Hepatocyte (in vitro differentiated cells): Measurements from ENCODE around the gene IL17REL. TPM values are rescaled to one million over a fixed set of nuclear protein-coding genes. Genes with fewer than 3 reads are reported as not detected.

ENCODE experiments used
- DNase-seq: peaks from one replicate; pipeline ENCODE4 v3.0.0-alpha.2; 2016; ENCODE audit warnings: low spot score
- H2AFZ ChIP-seq: fragments of 200-600 bp; sonication (generic); 2 replicates; pipeline ENCODE4 v1.6.0; 2016; ENCODE audit warnings: antibody characterized with exemption, mild to moderate bottlenecking
- H3K27ac ChIP-seq: fragments of 200-600 bp; sonication (generic); 2 replicates; pipeline ENCODE4 v1.5.1; 2016; ENCODE audit warnings: mild to moderate bottlenecking
- H3K27me3 ChIP-seq: fragments of 200-600 bp; sonication (generic); 2 replicates; pipeline ENCODE4 v1.6.1; 2016
- H3K36me3 ChIP-seq: fragments of 200-600 bp; sonication (generic); replicated peaks from 2 replicates; pipeline ENCODE4 v1.5.1; 2016; ENCODE audit warnings: low read depth; ENCODE audit not compliant: insufficient read depth
- H3K4me1 ChIP-seq: fragments of 200-600 bp; sonication (generic); 2 replicates; pipeline ENCODE4 v1.5.1; 2016; ENCODE audit warnings: mild to moderate bottlenecking, moderate library complexity; ENCODE audit not compliant: insufficient read depth
- H3K4me2 ChIP-seq: fragments of 200-600 bp; sonication (generic); 2 replicates; pipeline ENCODE4 v1.6.0; 2016
- H3K4me3 ChIP-seq: fragments of 200-600 bp; sonication (generic); 2 replicates; pipeline ENCODE4 v1.5.1; 2016; ENCODE audit warnings: mild to moderate bottlenecking
- H3K79me2 ChIP-seq: fragments of 200-600 bp; sonication (generic); 2 replicates; pipeline ENCODE4 v1.6.0; 2017; ENCODE audit warnings: mild to moderate bottlenecking
- H3K9me2 ChIP-seq: fragments of 200-600 bp; sonication (generic); replicated peaks from 2 replicates; pipeline ENCODE4 v1.6.0; 2017; ENCODE audit warnings: mild to moderate bottlenecking; ENCODE audit not compliant: insufficient read depth
- H3K9me3 ChIP-seq: fragments of 200-600 bp; sonication (generic); 2 replicates; pipeline ENCODE4 v1.5.1; 2016; ENCODE audit warnings: low read depth, mild to moderate bottlenecking
- H4K20me1 ChIP-seq: fragments of 200-600 bp; sonication (generic); 2 replicates; pipeline ENCODE4 v1.6.0; 2016; ENCODE audit warnings: mild to moderate bottlenecking; ENCODE audit not compliant: insufficient read depth, poor library complexity, severe bottlenecking
- CTCF ChIP-seq: fragments of 200-600 bp; sonication (generic); IDR thresholded peaks from 2 replicates; pipeline ENCODE4 v1.5.1; 2016; ENCODE audit warnings: antibody characterized with exemption, mild to moderate bottlenecking; ENCODE audit not compliant: poor library complexity
- EZH2 ChIP-seq: fragments of 200-600 bp; sonication (generic); IDR thresholded peaks from 2 replicates; pipeline ENCODE4 v1.6.1; 2016; ENCODE audit warnings: antibody characterized with exemption, mild to moderate bottlenecking, borderline replicate concordance
- EZH2phosphoT487 ChIP-seq: fragments of 200-600 bp; sonication (generic); IDR thresholded peaks from one replicate; pipeline ENCODE4 v1.6.1; 2018; ENCODE audit warnings: antibody characterized with exemption, mild to moderate bottlenecking, low read depth, moderate library complexity; ENCODE audit not compliant: unreplicated experiment, severe bottlenecking
- WGBS: methylation state at CpG from one replicate; pipeline ENCODE4 v1.1.6; 2016; ENCODE audit warnings: low lambda C conversion rate; ENCODE audit errors: missing lambda C conversion rate; 5-methylcytosine and 5-hydroxymethylcytosine counted together
- polyA plus RNA-seq: library from polyadenylated mRNA; unstranded; fragments of >200 nt; fragmentation: Nextera tagmentation; extraction: Ambion mirVana; gene quantifications from 2 replicates; pipeline ENCODE4 v1.2.1, GENCODE V29; 2016
- total RNA-seq: library from RNA; depleted of rRNA; stranded (reverse); fragments of >200 nt; gene quantifications from 2 replicates; pipeline ENCODE4 v1.2.3, GENCODE V29; 2014

Gene IL17REL
- total and polyA plus RNA-seq, 2 experiments from 2014 or later, result not detected

DNA sequence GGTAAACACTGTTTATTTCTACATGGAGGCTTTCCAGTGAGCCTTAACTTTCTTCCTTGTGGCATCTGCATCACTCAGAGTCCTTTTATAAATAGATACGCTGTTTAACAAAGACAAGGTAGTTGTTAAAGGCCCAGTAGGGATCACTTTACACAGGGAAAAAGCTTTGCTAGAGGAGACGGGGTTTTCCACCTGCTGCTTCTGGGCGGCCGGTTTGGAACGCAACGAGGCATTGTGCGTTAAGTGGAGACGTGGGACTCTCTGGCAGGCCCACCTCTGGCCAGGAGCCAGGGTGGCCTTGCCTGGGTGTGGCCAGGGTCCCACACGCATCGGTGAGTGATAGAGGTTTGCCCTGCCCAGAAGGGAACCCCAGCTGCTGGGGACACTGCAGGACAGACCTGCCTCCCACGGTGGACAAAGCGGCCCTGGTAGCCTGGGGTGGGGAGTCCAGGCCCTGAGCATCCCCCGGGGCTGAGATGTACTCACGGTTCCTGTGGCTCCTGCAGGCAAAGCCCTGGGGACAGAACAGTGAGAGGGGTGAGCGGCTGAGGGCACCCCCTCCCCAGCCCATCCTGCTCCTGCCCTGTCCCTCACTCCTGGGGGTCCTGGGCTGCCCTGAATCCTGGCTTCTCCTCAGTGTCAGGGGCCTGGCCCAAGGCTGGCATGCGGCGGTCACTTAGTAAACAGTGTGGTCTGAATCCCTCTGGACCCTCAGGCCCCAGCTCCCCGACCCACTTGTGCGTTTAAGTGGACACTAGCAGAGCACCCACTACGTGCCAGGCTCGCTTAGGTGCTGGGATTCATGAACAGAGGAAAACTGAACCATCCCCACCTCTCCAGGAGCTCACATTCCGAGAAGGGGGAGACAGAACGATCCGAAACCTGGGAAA, 4.2 kb downstream of the IL17REL start:
- H3K36me3 ChIP-seq, result no peaks in the 10 kb centered on the region
- H3K27ac ChIP-seq, result no peak overlapping the region
- no peaks in the 10 kb centered on the region for H4K20me1 ChIP-seq
- WGBS, result 81% methylated on average over 24 of the region's 24 CpGs
- no peaks in the 10 kb centered on the region for H3K9me3 ChIP-seq
- H3K9me2 ChIP-seq, result no peaks in the 10 kb centered on the region
- DNase-seq, result peak; percentile 21
- no peak overlapping the region for H3K4me3 ChIP-seq
- no peak for TF ChIP-seq EZH2
- no peak for TF ChIP-seq EZH2phosphoT487
- no peak for TF ChIP-seq CTCF
- peaks cover 33% of the 10 kb centered on the region for H3K27me3 ChIP-seq
- peaks cover 8% of the 10 kb centered on the region for H3K4me1 ChIP-seq
- no peak overlapping the region for H3K4me2 ChIP-seq
- no peak overlapping the region for H2AFZ ChIP-seq
- no peaks in the 10 kb centered on the region for H3K79me2 ChIP-seq

GRCh38 chr22:50007057-50007511, 5.5 kb downstream of the IL17REL start:
- Histone ChIP-seq H3K4me1 (peaks cover 8% of the 10 kb centered on the region), H2AFZ (no peak overlapping the region), H3K4me3 (no peak overlapping the region), H3K36me3 (no peaks in the 10 kb centered on the region), H3K9me3 (no peaks in the 10 kb centered on the region), H3K79me2 (no peaks in the 10 kb centered on the region), H3K27me3 (peaks cover 22% of the 10 kb centered on the region), H3K27ac (peak overlapping the region; percentile 86), H4K20me1 (no peaks in the 10 kb centered on the region), H3K9me2 (no peaks in the 10 kb centered on the region), H3K4me2 (no peak overlapping the region)
- peak; percentile 26 for DNase-seq
- 79% methylated on average over 3 of the region's 3 CpGs for WGBS
- TF ChIP-seq EZH2phosphoT487 (no peak), EZH2 (no peak), CTCF (no peak)

GRCh38 chr22:50004918-50005317, 7.6 kb downstream of the IL17REL start:
- no peaks in the 10 kb centered on the region for H3K9me2 ChIP-seq

More at GRCh38 chr22:50004918-50005317, 7.6 kb downstream of the IL17REL start:
- 93% methylated on average over 4 of the region's 4 CpGs for WGBS
- peaks cover 3% of the 10 kb centered on the region for H3K4me1 ChIP-seq
- H3K4me3 ChIP-seq, result no peak overlapping the region
- no peak for DNase-seq
- TF ChIP-seq EZH2phosphoT487, result no peak
- TF ChIP-seq CTCF, result no peak
- TF ChIP-seq EZH2, result no peak
- no peaks in the 10 kb centered on the region for H3K36me3 ChIP-seq
- H3K79me2 ChIP-seq, result no peaks in the 10 kb centered on the region
- peaks cover 6% of the 10 kb centered on the region for H3K27me3 ChIP-seq
- H4K20me1 ChIP-seq, result no peaks in the 10 kb centered on the region
- H3K9me3 ChIP-seq, result no peaks in the 10 kb centered on the region
- H3K27ac ChIP-seq, result no peak overlapping the region
- no peak overlapping the region for H3K4me2 ChIP-seq
- H2AFZ ChIP-seq, result no peak overlapping the region
